ENCODE data around the gene TCTN1.

- TF ChIP-seq CTCF (IDR thresholded peaks at IDR 0.05; ENCODE audit: insufficient read depth, low read length, poor library complexity, severe bottlenecking) (no peak), EZH2phosphoT487 (conservative IDR thresholded peaks at IDR 0.05; ENCODE audit: low read length) (no peak)
Observed at GRCh38 chr12:110578694-110579534, 35.0 kb upstream of the TCTN1 start.
